Measurements from ENCODE around the gene PTCH2. TPM values are rescaled to one million over a fixed set of nuclear protein-coding genes. Genes with fewer than 3 reads are reported as not detected.
"Not testable (repeated sequence)": the region's sequence is repeated elsewhere in the genome, so short reads cannot be mapped to it uniquely, and the experiment has no call there.

Gene PTCH2
- polyA plus RNA-seq, 1 donor, result 10.0 TPM

DNA sequence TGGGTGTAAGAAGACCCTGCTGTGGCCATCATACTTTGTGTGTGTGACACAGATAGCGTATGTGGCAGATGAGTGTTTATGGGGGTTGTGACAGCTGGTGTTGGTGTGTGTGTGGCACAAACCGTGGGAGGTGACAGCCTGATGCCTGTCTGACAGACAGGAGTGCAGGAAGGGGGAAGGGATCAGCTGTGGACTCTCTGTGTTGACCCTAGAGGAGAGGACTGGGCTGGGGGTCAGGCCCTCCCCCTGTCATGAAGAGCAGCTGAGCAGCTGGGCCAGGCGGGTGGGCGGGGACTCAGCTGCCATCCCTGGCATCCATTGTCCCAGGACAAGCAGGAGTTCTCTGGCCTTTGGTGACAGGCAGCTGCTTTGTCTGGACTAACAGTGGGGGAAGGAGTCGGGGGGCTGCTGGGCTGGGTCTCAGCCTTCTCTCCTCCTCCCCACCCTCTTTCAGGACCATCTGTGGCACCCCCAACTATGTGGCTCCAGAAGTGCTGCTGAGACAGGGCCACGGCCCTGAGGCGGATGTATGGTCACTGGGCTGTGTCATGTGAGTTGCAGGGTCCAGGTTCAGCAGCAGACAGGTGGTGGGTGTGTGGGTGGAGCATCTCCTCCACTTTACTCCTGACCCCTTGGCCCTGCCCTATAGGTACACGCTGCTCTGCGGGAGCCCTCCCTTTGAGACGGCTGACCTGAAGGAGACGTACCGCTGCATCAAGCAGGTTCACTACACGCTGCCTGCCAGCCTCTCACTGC is 40.6 kb downstream of the PTCH2 start:
- no peak for DNase-seq

GRCh38 chr1:44801491-44802305 is 41.4 kb downstream of the PTCH2 start:
- DNase-seq, result no peak

DNA sequence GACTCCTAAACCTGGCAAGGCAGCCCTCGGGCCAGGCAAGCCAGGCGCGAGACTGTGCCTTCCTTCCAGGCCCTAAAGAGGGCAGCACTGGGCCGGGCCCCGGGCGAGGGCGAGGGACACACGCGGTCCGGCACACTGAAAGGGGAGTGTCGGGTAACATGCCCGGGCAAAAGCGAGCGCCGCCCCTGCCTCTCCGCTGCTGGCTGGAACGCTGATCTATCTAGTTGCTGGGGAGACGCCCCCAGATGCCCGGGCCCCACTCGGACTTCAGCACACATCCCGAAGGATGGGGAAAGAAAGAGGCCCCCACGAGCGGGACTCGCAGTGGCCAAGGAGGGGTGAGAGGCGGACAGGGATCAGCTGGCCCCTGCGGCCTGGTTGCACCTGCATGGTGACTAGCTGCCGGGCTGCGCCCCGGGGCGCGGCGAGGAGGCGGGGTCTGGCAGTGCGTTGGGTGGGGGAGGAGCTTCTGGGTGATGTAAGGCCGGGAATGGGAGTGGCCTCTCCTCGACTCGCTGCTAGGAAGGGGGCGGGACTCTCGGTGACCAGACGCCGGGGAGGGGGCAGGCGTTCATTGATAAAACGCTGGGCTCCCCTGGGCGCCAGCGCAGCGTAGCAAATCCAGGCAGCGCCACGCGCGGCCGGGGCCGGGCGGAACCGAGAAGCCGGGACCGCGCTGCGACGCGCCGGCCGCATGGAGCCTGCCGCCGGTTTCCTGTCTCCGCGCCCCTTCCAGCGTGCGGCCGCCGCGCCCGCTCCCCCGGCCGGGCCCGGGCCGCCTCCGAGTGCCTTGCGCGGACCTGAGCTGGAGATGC is 43.1 kb downstream of the PTCH2 start, which contains the start of gene PLK3:
TSS of gene PLK3 (plus strand) at position 608 of the 815 bp plus-strand sequence. CDS start at position 695, 87 bp downstream.
- DNase-seq, result peak; percentile 98

DNA sequence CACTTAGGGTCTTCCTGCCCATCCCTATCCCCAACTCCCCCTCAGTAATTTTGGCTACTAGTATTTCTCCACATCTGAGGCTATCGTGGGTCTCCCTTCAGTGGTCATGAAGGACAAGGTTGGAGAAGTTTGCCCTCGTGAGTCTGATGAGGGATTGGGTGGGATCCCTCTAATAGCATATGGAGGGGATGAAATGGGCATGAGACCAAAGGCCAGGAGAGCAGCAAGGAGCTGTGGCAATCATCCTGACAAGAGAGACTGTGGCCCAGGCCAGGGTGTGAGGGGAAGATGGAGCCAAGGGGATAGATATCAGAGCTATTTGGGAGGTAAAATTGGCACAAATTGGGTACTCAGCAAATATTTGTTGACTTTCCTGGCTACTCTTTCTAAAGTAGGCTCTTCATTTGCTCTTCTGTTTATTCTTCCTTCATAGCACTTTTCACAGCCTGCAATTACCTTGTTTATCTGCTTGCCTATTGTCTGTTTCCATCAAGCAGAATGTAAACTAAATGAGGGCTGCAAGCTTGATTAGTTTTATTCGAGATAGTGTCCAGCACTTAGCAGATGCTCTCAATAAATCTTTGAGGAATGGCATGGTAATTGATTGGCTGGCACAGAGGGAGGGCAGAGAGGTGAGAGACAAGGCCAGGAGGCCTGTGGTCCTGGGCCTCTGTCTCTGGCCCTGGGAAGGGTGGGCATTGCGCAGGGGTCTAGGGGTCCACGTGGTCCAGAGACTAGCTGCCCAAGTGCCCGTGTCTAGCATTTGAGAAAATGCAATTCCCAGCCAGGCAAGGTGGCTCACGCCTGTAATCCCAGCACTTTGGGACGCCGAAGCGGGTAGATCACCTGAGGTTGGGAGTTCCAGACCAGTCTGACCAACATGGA is 44.3 kb downstream of the PTCH2 start:
- DNase-seq, result no peak

DNA sequence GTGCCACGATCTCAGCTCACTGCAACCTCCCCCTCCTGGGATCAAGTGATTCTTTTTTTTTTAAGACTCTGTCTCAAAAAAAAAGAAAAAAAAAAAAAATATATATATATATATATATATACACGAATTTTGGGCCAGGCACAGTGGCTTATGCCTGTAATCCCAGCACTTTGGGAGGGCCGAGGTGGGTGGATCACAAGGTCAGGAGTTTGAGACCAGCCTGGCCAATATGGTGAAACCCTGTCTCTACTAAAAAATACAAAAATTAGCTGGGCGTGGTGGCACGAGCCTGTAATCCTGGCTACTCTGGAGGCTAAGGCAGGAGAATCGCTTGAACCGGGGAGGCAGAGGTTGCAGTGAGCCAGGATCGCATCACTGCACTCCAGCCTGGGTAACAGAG is 45.2 kb downstream of the PTCH2 start:
- DNase-seq, result not testable (repeated sequence)

GRCh38 chr1:44792736-44793502 is 50.1 kb downstream of the PTCH2 start:
- DNase-seq, result no peak

DNA sequence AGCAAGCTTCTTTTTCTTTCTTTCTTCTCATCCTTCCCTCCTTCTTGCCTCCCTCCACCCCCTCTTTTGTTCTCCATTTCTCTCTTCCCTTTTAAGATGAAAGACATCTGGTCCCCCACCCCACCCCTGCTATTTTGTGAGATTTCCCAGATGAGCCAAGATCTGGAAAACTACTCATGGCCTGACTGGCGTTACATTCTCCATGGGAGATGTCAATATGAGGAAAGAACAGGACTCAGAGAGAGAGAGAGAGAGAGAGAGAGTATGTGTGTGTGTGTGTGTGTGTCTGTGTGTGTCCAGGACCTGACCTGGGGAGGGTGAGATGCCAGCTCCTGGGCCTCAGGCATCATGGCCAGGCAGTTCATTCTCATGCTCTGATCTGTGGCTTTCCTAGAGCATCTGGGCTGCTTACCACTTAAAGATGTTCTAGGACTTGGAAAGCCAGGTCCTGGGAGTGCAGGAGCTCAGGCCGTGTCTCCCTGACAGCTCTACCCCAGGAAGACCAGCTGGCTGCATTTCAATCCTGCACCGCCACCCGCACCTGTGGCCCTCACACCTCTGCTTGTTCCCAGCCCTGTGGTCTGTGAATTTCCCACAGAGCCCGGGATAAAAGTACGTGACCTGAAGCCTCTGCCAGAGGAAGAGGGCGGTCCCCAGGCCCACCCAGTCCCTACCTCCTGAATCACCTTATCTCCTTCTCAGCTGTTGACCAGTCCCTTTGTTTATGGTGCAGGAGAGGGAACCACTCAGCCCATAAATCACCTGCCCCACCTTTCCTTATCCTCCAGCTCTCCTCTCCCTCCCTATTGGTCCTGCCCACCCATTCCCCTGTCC is 51.9 kb downstream of the PTCH2 start:
- DNase-seq, result no peak

DNA sequence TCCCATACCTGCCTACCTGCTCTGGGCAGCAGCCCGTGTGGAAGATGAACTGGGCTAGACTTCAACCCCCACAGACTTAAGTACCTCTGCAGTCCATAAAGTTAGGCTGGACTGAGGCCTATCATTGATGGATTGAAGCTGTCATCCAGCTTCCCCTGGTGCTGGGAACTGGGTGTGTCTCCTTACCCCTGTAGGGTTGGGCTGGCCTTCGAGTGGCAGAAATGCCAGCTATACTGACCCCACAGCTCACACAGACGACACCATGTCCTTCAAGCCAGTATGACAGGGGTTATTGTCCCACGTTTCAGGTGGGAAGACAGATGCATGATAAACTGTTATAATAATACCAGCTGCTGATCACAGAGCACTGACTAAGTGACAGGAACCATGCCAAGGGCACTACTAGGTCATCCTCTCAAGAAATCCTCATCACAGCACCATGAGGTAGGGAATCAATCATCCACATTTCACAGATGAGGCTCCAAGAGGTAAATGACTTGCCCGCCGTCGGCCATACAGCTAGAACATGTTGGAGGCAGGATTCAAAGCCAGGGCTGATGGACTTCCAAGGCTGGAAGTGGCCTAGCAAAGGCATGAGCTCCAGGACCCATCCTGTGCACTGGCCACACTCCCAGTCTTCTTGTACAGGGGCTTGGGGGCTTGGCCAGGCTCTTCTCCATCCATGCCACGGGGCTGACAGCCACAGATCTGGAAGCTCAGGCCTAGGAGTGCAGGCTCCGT is 54.8 kb downstream of the PTCH2 start, which contains the start of gene BEST4:
TSS of gene BEST4 (minus strand) at position 51 of the 741 bp plus-strand sequence. CDS start 465 bp downstream, outside the sequence.
- DNase-seq, result no peak

GRCh38 chr1:44787506-44787905 is 55.5 kb downstream of the PTCH2 start:
- no peak for DNase-seq

- DNase-seq, result no peak
Observed at GRCh38 chr1:44786841-44787426, 56.1 kb downstream of the PTCH2 start.

DNA sequence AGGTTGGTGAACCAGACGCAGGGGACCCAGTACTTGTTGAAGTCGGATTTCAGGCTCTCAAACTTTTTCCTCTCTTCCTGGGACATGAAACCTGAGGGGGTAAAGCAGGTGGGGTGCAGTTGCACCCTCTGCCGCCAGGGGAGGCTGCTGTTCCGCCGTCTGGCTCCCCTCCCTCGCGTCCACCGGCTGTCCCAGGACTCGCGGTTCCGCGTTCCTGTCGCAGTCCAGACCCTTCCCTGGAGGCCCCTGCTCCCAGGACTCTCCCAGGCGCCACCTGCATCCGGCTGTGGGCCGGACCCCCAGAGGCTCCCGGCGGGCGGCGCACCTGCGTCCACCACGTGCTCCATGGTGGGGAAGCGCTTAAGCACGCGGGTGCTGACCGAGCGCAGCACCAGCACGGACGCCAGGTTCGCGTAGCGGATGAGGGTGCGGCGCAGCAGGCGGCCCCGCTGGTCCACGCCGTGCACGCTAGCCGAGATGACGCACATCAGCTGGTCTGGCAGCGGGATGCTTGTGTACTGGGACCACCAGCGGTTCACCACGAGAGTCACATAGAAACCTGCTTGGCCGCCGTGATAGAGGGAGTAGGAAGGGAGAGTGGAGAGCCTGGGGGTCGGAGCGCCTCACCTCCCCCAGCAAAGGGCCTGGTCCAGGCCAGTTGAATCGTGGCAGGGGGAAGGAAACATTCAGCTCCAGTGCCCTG is 56.8 kb downstream of the PTCH2 start:
- peak; percentile 71 for DNase-seq

DNA sequence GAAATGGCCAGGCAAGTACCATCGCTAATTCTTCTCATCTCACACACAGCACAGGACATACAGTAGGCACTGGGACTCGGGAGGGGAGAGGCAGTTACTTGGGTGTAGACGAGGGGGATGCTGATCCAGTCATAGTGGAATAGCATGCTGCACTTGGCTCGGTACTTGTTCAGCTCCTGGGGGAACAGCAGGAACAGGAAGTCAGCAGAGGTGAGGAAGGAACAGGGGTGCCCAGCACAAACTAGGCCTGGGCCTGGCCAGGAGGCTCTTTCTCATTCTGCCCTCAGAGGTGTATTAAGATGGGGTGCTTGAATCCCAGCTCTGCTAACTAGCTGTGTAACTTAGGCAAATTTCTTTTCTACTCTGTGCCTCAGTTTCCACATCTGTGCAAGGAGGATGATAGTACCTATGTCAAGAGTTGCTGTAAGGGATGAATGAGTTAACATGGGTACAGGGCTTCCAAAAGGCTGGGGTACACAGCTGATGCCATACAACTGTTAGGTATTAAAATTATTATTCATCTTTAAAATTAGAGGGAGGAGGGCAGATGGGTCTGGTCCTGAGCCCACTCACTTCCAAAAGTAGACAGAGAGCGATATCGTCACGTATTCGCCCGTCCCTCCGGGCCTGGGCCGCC is 57.4 kb downstream of the PTCH2 start:
- DNase-seq, result no peak

DNA sequence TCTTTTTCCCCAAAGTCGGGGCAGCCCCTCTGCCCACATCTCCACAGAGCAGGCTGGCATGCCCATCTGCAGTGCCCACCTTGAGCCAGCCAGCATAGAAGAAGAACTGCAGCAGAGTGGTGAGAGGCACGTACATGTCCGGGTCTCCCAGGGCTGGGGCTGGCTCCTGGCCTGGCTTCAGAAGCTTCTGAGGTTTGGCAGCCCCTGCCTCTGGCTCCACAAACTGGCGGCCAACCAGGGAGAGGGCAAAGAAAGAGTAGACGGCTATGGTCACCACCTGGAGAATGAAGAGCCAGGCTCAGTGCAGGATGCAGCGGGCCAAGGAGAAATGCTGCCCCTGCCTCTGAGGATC is 58.0 kb downstream of the PTCH2 start:
- no peak for DNase-seq

DNA sequence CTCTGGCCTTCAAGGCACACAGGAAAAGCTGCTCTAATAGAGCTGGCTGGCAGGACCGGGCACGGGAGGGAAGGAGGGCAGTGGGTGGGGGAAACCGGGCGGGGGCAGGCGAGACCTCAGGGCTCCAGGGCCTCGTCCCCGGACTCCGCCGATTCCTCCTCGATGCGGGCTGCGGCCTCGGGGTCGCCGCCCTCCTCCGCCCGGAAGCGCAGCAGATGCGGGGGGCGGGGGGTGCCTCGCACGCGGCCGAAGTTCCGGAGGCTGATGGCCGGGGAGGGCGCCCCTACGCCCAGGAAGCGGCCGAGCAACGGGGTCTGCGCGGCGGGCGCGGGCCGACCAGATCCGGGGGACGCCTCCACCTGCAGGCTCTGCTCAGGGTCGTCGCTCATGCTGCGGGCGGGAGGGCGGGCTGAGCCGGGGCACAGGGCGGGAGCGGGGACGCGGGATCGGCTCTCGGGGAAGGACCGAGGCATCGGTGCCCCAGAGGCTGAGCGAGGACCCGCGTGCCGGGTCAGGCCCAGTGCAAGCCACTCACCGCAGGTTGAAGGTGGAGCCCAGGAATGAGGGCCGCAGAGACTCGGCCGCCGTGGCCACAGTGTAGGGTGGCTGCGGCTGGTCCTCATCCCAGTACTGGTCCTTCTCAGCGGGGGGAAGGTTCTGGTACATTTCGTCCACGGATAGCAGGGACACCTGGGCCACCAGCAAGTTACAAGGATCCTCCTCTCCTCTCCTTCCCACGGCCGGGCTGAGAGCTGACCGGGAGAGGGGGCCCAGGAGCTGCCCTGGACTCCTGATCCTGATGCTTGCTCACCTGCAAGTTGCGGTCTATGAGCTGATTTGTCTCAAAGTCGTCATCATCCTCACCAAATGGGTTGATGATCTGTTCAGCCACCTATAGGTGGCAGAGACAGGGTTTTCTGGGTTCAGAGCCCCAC is 58.7 kb downstream of the PTCH2 start:
- peak; percentile 63 for DNase-seq

DNA sequence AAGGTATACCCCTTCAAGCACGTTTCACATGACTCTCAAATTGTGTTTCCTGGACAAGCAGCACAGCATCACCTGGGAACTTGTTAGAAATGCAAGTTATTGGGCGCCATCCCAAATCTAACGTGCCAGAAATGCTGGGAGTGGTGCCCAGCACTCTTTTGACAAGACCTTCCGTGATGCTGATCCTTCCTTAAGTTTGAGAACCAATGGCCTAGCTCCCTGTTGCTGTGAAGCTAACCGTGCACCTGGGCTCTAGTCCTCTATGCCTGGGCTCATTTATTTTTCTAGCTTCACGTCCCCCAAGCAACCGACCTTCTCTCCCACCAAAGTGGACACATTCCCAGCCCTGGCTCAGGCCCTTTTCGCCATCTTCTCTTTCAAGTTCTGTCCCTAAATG is 59.4 kb downstream of the PTCH2 start:
- DNase-seq, result no peak

DNA sequence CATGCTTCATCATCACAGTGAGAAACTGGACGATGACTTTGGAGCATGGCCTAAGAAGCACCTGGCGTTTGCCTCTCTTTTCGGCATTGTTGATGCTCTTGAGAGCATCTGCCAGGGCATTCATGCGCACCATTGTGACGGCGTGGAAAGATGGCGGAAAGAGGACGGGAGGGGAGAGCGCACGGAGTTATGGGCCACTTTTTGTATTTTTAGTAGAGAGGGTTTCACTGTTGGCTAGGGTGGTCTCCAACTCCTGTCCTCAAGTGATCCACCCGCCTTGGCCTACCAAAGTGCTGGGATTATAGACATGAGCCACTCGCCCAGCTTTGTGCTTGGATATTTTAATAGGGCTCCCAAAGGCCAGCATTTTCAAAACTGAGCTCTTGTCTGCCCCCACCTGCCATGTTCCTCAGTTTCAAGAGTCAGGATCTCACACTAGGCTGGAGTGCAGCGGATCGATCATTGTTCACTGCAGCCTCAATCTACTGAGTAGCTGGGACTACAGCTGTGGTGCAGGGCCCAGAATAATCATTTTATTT is 62.4 kb downstream of the PTCH2 start:
- no peak for DNase-seq
